Stimulated activated naive CD8-positive, alpha-beta T cell treated with anti-CD3 and anti-CD28 coated beads, Interleukin-15, amount 100 ng/mL, for 72 hours (primary cell): ENCODE results near the gene CSMD2.

Experiments used
- ATAC-seq: fragments of 150-1000 bp; cut with Tn5 transposase; 2 replicates; pipeline ENCODE4 v1.10.0; 2021; ENCODE audit warnings: mild to moderate bottlenecking, moderate library complexity
- DNase-seq, 2 donors: peaks; one replicate each; pipeline ENCODE4 v3.0.0; 2021 to 2022
- H3K27ac Mint-ChIP-seq, 2 donors: one replicate each; pipeline ENCODE4 v1.8.0; 2022; ENCODE audit warnings: mild to moderate bottlenecking in 2 of 2, mixed read lengths in 2 of 2, moderate library complexity in 2 of 2
- H3K27me3 Mint-ChIP-seq: one replicate; pipeline ENCODE4 v1.8.0; 2022; ENCODE audit warnings: mixed read lengths
- H3K4me1 Mint-ChIP-seq: one replicate; pipeline ENCODE4 v1.8.0; 2022; ENCODE audit warnings: mild to moderate bottlenecking, mixed read lengths
- H3K4me3 Mint-ChIP-seq, 2 donors: one replicate each; pipeline ENCODE4 v1.8.0; 2022; ENCODE audit warnings: mild to moderate bottlenecking in 2 of 2, mixed read lengths in 2 of 2, moderate library complexity in 1 of 2
- H3K9me3 Mint-ChIP-seq, 2 donors: one replicate each; pipeline ENCODE4 v1.8.0; 2022; ENCODE audit warnings: mixed read lengths in 2 of 2

Gene CSMD2

DNA sequence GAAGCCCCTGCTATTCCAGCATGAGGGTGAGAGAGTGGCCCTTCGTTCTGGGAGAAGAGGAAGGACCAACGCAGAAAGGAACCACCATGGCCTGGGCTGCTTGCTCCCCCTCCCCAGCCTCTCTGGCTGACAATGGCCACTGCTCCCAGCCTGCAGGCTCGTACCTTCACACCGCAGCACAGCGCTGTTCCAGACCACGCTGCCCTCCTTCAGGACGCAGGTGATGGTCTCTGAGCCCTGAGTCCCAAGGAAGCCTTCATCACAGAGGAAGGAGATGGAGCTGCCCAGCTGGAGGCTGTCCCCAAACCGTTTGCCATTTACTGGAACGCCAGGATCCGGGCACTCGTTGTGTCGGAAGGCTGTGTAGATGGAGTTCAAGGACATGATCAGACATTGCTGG, 426.1 kb downstream of the CSMD2 start:
- Mint-ChIP-seq H3K9me3 (no peaks in the 10 kb centered on the region), H3K27ac (no peak overlapping the region), H3K27me3 (peaks cover 28% of the 10 kb centered on the region), H3K4me1 (no peaks in the 10 kb centered on the region), H3K4me3 (no peak overlapping the region)
- no peak for DNase-seq
- ATAC-seq: no peak

DNA sequence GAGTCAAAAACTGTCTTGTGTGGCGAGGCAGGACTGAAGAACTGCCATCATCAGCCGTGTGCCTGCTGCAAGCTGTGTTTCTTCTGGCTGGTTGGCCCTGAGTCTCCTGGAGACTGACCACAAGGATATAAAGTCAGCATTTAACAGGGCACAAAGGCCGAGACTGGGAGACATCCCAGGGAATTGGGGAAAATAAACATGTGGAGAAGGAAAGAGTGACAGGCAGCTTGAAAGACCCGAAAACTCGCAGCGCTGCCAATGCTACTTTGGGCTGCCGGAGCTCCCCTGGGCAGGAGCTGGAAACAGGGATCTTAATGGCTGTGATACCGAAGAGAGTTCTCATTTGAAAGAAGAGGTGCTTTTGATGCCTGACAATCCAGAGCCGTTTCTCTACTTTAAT, 426.5 kb downstream of the CSMD2 start:
- no peak overlapping the region for H3K4me3 Mint-ChIP-seq
- H3K27me3 Mint-ChIP-seq: peaks cover 23% of the 10 kb centered on the region
- DNase-seq (no peak), ATAC-seq (no peak)
- H3K27ac Mint-ChIP-seq: no peak overlapping the region
- no peaks in the 10 kb centered on the region for H3K4me1 Mint-ChIP-seq
- H3K9me3 Mint-ChIP-seq: no peaks in the 10 kb centered on the region

DNA sequence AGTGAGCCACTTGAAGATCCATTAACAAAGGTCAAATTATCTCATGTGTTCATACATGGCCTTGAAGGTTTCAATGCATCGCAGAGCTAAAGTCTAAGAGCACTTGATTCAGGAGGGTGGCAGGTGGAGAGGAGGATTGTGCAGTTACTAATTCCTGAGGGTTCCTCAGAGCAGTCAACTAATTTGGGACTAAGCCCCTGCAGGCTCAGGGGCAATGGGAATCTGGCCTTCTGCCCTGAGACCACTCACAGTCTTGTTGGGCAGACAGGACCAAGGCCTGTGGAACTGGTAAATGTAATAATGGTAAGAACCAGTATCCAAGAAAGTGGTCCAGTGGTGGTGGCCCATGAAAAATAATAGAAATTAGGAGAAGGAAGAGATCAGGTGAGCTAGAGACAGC, 428.5 kb downstream of the CSMD2 start:
- DNase-seq (no peak), ATAC-seq (no peak)
- Mint-ChIP-seq H3K27ac (no peak overlapping the region), H3K27me3 (peaks cover 17% of the 10 kb centered on the region), H3K9me3 (no peaks in the 10 kb centered on the region), H3K4me3 (no peak overlapping the region), H3K4me1 (no peaks in the 10 kb centered on the region)

DNA sequence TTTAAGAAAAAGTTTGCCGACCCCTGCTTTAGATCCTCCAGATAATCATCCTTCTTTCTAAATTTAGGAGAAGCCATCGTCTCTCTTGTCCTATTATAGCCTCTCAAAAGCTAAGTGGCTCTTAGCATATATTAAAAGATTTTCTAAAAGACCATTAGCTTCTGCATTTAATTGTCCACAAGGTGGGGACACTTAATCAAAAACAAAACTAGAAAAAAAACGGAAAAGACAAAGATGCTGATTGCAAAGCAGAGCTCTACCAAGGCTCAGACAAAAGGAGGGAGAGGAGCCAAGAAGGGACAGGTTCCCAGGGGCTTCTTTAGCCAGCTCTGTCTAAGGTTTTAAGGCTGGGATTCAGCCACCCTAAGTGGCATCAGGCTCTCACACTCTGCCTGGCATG, 429.4 kb downstream of the CSMD2 start:
- Mint-ChIP-seq H3K4me1 (no peaks in the 10 kb centered on the region), H3K27me3 (peaks cover 17% of the 10 kb centered on the region), H3K27ac (no peak overlapping the region), H3K9me3 (no peaks in the 10 kb centered on the region), H3K4me3 (no peak overlapping the region)
- ATAC-seq (no peak), DNase-seq (no peak)

DNA sequence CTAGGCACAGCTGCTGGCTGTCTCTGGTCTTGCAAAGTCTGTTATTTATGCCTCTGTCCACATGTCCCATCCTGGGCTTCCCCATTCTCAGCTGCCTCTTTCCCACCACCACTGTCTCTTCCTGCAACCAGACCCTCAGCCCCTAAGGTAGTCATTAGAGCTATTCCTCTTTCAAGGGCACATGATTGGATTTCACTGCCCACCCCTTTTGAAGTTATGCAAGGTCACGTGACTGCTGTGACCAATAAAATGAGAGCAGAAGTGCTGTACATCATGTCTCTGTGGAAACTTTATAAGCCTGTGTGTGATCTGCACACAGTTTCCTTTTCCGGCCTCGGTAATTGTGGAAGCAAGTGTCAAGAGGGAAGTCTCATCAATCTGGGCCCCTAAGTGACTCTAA, 437.7 kb downstream of the CSMD2 start:
- H3K27me3 Mint-ChIP-seq: no peaks in the 10 kb centered on the region
- no peak overlapping the region for H3K4me3 Mint-ChIP-seq
- H3K4me1 Mint-ChIP-seq: no peaks in the 10 kb centered on the region
- DNase-seq: no peak
- no peak for ATAC-seq
- no peaks in the 10 kb centered on the region for H3K9me3 Mint-ChIP-seq
- H3K27ac Mint-ChIP-seq: no peak overlapping the region

DNA sequence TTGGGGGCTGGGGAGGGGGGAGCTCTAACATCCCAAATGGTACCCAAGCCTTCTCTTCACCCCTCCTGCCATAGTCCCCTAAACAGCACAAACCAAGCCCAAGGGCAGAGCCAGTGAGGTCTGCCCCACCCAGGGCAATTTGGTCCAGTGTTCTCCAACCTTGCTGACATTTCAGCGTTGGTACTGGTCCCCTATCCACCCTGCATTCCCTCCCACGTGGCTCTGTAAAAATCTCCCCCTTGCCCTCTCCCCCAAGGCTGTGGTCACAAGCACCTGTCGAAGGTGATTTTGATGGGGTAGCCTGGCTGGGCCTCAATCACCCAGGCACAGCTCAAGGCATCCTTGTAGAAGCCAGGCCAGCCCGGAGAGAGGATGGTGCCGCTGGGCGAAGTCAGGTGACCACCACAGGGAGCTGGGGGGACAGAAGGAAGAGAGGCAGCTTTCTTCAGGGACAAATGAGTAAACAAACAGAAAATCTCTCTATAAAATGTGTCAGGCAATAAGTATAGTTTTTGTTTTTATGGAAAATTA, 438.7 kb downstream of the CSMD2 start:
- no peak overlapping the region for H3K27ac Mint-ChIP-seq
- DNase-seq (no peak), ATAC-seq (no peak)
- no peaks in the 10 kb centered on the region for H3K4me1 Mint-ChIP-seq
- no peaks in the 10 kb centered on the region for H3K27me3 Mint-ChIP-seq
- H3K9me3 Mint-ChIP-seq: no peaks in the 10 kb centered on the region
- no peak overlapping the region for H3K4me3 Mint-ChIP-seq

DNA sequence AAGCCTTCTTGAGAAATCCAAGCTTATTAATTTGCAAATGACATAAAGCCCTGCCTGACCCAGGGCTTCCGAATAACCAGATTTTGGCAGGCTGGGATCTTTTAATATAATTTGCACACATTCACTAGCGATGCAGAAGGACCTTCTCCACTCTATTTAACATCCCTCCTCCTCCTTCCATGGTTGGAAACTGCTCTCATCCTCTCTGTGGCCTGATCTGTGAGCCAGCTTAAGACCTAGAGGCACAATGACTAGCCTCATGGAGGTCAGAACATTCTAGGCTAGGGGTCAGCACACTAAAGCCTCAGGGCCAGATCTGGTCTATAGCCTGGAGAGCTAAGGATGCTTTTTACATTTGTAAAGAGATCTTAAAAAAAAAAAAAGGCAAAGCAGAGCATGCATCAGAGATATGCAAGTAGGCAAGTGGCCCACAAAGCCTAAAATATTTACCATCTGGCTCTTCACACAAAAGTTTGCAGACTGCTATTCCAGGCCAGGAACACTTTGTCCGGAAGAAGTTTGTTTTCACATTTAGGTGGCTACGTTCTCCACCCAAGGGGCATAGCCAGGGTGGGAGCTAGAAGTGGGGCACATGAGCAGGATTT, 439.4 kb downstream of the CSMD2 start:
- H3K27me3 Mint-ChIP-seq: no peaks in the 10 kb centered on the region
- H3K4me3 Mint-ChIP-seq: no peak overlapping the region
- no peaks in the 10 kb centered on the region for H3K4me1 Mint-ChIP-seq
- H3K27ac Mint-ChIP-seq: no peak overlapping the region
- ATAC-seq (no peak), DNase-seq (no peak)
- no peaks in the 10 kb centered on the region for H3K9me3 Mint-ChIP-seq

DNA sequence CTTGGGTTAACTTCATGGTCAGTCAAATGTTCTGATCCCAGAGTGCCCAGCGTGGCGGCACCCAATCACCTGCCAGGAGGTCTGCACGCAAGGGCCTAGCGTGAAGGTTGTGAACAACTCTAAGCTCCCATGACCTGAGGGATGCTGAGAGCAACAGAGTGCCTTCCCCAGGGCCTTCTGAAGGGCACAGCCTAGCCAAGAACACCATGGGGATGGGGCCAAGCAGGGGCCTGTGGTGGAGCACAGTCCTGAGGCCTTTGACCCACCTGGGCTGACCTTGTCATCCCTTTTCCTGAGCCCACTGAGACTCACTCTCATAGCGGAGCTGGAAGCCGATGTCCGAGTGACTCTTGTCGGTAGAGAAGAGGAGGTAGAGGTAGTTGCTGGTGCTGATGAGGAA, 440.0 kb downstream of the CSMD2 start:
- Mint-ChIP-seq H3K27ac (no peak overlapping the region), H3K27me3 (no peaks in the 10 kb centered on the region), H3K4me1 (no peaks in the 10 kb centered on the region), H3K9me3 (no peaks in the 10 kb centered on the region), H3K4me3 (no peak overlapping the region)
- no peak for DNase-seq
- ATAC-seq: no peak

DNA sequence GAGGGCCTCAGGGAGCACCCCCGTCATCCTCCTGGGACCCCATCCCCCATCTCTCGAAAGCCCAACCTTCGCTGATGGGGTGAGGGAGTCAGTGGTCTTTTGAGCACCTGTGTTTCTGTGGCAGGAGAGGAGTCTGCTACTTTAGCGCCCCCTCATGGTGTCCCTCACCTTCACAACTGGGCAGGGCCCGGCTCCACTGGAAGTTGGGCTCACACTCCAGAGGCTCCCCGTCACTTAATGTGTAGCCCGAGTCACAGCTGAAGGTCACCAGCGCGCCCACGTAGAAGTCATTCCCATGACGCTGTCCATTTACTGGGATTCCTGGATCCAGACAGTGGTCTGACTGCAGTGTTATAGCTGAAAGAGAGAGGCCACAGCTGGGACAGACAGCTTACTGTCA, 440.7 kb downstream of the CSMD2 start:
- no peak overlapping the region for H3K4me3 Mint-ChIP-seq
- no peak overlapping the region for H3K27ac Mint-ChIP-seq
- DNase-seq: no peak

DNA sequence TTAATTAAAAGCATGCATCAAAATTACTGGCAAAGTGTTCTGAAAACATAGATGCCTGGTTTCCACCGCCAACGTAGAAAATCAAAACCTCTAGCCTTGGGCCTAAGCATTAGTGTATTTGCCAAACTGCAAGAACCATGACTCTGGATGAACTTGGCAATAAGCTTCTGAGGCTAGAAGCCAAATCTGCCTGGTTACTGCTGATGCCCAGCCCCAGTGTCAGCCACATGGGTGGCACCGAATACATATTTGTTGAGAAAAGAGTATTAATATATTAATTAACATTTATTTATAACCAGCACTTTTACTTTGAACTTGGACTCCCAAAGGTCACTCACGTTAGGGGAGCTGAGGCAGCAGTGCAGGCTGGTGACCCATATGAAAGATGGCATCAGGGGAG, 441.8 kb downstream of the CSMD2 start:
- Mint-ChIP-seq H3K4me1 (no peaks in the 10 kb centered on the region), H3K27me3 (no peaks in the 10 kb centered on the region), H3K4me3 (no peak overlapping the region), H3K27ac (no peak overlapping the region), H3K9me3 (no peaks in the 10 kb centered on the region)
- ATAC-seq: no peak
- no peak for DNase-seq

More for the DNA sequence above, 440.7 kb downstream of the CSMD2 start:
- H3K9me3 Mint-ChIP-seq: no peaks in the 10 kb centered on the region
- H3K4me1 Mint-ChIP-seq: no peaks in the 10 kb centered on the region
- H3K27me3 Mint-ChIP-seq: no peaks in the 10 kb centered on the region
- ATAC-seq: no peak

DNA sequence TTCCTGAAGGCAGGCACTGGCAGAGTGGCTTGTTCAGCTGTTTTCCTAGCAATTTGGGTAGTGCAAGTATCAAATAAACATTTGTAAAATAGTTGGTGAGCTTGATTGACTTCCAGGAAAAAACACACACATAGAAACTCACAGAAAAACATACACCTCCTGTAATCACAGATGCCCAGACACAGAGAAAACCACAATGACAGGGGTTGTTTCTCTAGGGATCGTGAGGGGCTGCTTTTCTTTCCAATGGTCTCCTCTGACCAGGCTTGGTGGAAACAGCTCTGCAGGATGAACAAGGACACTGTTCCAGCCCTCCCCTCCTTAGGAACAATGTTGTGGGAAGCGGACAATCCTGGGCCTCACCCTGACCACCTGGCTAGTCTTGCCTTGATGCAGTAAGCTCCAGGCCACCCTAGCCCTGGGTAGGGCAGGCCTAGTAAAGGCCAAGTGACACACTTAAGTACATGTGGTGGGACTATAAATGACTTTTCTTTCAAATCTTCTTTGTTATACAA, 443.7 kb downstream of the CSMD2 start:
- H3K9me3 Mint-ChIP-seq: no peaks in the 10 kb centered on the region
- H3K27me3 Mint-ChIP-seq: peaks cover 7% of the 10 kb centered on the region
- no peak overlapping the region for H3K27ac Mint-ChIP-seq
- DNase-seq (no peak), ATAC-seq (no peak)
- H3K4me3 Mint-ChIP-seq: no peak overlapping the region
- H3K4me1 Mint-ChIP-seq: no peaks in the 10 kb centered on the region

DNA sequence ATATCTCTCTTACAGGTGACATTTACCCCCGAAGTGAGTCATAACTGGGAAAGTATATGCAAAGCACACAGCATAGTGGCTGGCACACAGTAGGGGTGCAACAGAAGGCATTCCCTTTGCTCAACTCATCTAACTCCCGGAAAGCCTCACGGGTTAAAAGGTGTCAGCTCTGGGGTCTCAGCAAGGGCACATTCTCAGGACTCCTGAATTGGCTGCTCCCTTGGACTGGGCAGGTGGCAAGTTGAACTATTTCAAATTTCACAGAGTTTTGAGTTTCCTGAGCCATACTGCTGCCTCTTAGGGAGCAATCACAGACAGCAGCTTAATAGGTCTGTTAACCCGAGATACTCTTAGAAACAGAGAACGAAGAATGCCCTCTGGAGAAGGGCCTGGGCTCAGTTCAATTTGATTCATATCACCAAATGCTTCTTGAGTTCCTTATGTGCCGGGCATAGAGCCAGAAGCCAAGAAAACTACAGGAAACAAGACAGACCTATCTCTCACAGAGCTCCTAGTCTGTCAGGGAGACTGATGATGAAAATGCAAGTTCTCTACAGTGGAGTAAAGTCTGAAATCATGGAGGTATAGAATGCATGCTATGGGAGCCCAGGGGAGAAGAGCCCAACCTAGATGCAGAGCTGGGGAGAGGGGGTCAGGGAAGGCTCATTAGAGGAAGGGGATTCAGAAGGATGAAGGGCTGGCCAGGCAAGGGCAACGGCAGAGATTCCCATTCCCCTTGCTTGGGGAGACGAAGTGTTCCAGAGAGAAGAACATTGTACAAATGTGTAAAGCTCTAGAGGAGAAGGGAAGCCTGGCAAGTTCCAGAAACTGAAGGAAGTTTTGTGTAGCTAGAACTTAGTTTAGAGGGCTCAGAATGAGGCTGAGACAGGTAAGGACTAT, 445.0 kb downstream of the CSMD2 start:
- Mint-ChIP-seq H3K9me3 (no peaks in the 10 kb centered on the region), H3K4me1 (no peaks in the 10 kb centered on the region), H3K27ac (no peak overlapping the region), H3K27me3 (peaks cover 9% of the 10 kb centered on the region), H3K4me3 (no peak overlapping the region)
- no peak for ATAC-seq
- no peak for DNase-seq

DNA sequence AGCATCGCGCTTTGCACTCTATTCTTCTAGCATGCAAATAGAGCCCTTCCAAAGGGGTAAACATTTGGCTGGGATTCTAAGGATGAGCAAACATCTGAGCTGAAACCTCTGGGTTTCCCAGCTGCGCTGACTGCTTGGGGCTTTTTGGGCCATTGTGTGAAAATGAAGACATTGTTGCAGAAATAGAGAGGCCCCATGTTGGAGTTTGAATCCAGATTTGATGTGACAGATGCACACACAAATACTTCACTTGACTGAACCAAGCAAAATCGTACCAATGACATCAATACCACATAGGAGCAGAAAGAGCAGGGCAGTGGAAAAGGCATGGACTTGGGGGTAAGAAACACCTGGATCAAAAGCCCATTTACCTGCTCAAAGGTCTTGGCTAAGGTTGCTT, 445.7 kb downstream of the CSMD2 start:
- Mint-ChIP-seq H3K4me3 (no peak overlapping the region), H3K27me3 (peaks cover 9% of the 10 kb centered on the region), H3K27ac (no peak overlapping the region), H3K9me3 (no peaks in the 10 kb centered on the region), H3K4me1 (no peaks in the 10 kb centered on the region)
- ATAC-seq (no peak), DNase-seq (no peak)

DNA sequence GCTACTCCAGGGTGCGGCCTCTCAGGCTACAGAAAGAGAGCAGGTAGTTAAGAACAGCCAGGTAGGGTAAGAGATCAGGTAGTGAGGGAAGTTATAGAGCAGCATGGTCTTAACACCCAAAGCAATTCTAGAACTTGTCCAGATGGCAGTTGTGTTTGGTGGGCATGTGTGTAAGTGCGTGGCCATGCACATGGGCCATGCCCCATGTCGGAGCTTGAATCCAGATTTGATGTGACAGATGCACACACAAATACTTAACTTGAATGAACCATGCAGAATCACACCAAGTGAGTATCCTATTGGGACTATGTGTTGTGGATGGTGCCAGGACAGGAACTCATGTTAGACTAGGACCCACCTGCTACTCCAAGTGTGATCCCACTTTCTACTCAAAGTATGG, 446.8 kb downstream of the CSMD2 start:
- DNase-seq (no peak), ATAC-seq (no peak)
- Mint-ChIP-seq H3K4me1 (no peaks in the 10 kb centered on the region), H3K4me3 (no peak overlapping the region), H3K27me3 (peaks cover 17% of the 10 kb centered on the region), H3K9me3 (no peaks in the 10 kb centered on the region), H3K27ac (no peak overlapping the region)

DNA sequence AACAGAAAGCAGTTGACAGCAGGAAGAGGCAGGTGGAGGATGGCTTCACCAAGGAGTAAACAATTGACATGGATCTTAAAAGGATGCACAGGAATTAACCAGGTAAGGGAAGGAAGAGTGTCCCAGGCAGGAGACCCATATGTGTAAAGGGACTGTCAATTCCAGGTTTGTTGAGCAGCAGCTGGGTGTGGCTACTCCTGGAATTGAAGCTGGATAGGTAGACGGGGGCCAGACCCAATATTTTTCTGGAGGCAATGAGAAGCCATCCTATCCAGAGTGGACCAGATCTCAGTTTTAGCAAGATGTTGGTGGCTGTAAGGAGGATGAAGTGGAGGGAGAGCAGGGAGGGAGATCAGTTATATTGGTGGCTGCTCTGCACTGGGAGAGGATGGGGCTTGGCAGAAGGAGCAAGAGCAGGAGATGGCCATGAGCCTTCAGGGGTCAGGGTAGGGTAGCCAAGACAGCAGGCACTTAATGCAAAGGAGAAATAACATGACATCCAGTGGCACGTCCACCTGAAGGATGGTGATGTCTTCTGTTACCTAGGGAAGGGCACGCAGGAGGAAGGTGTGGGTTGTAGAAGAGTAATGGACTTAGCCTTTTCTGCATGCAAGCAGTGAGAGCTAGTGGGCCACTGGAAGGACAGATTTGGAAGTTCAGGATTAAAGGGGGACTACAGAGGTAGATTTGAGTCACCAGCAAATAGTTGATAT, 447.9 kb downstream of the CSMD2 start:
- H3K4me1 Mint-ChIP-seq: no peaks in the 10 kb centered on the region
- no peak overlapping the region for H3K27ac Mint-ChIP-seq
- ATAC-seq (no peak), DNase-seq (no peak)
- no peaks in the 10 kb centered on the region for H3K9me3 Mint-ChIP-seq
- no peak overlapping the region for H3K4me3 Mint-ChIP-seq
- peaks cover 17% of the 10 kb centered on the region for H3K27me3 Mint-ChIP-seq
